IPS-11a (cell line): ENCODE measurements around the gene KIF4B.

Experiments
- H3K4me3 ChIP-seq: one replicate; pipeline ENCODE4 v1.5.1; 2013; ENCODE audit warnings: low read depth, low read length, control low read depth

KIF4B gene

GRCh38 chr5:155056644-155057269 lies 43.2 kb downstream of the KIF4B start:
- no peak overlapping the region for H3K4me3 ChIP-seq

DNA sequence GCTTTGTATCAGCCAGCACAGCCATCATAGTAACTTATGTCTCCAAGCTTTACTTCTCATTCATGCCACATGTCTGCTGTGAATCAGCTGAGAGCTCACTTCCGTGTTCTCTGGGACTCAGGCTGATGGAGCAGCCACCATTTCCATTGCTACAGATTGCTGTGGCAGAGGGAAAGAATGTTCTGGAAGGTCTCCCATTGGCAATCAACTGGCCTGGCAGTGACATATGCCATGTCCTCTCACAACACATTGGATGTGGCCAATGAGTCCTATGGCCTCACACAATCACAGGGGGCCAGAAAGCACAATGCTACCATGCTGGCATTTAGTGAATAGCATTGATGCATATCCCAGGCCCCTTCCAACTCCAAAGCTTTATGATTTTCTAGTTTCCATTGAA lies 44.1 kb downstream of the KIF4B start:
- no peak overlapping the region for H3K4me3 ChIP-seq

DNA sequence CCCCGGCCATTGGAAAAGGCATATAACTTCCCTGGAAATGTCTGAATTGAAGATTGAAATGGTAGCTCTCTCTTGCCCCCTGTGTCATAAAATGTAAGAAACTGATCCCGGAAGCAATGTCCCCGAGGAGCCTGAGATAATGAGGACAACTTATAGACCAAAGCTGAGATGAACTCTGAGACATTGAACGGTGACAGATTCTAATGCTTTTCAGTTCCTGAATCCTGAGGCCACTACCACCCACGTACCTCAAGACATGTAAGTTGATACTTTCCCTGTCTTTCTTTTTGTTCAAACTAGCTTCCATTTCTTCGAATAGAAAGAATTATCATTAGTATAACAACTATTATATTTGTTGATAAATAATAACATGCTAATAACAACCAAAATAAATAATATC lies 51.0 kb downstream of the KIF4B start:
- no peak overlapping the region for H3K4me3 ChIP-seq

GRCh38 chr5:155066886-155067595 lies 53.5 kb downstream of the KIF4B start:
- no peak overlapping the region for H3K4me3 ChIP-seq
